GM12892 (cell line): ENCODE data around the gene CEP131.

Experiments used
- POLR2A ChIP-seq: IDR thresholded peaks from 2 replicates; pipeline ENCODE4 v1.6.1; 2011; ENCODE audit warnings: low read depth, low read length, control low read depth
- TAF1 ChIP-seq: IDR thresholded peaks from 2 replicates; pipeline ENCODE4 v1.6.1; 2011; ENCODE audit warnings: low read depth, mild to moderate bottlenecking, control low read depth, low read length, borderline replicate concordance

GRCh38 chr17:81189016-81189415, 33.7 kb downstream of the CEP131 start:
- TF ChIP-seq POLR2A (no peak), TAF1 (no peak)
